ENCODE results near the gene ING5. TPM values are rescaled to one million over a fixed set of nuclear protein-coding genes. Genes with fewer than 3 reads are reported as not detected.

The ING5 gene
- total RNA-seq, 1 experiment from 2014 or later: 45.9 TPM

DNA sequence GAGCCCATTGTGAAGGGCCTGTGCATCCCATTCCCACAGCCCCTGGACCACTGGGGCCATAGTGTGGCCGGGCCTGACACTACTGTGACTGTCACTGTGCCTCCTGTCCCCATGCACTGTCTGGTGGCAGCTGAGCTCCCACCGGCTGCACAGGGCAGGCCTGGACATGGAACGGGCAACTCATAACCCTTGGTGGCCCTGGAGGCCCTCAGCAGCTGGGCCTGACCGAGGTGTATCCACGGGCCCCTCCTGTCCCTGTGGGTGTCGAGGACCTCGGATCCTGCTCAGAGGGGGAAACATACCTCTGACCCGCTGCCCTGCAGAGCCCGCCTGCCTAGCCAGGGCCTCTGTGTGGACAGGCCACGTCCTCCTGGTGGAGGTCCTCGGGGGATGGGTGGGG is 67.0 kb downstream of the ING5 start:
- DNase-seq (ENCODE audit: low read depth, low spot score) (no peak), ATAC-seq (no peak)
- H3K9me3 ChIP-seq (ENCODE audit: control insufficient read depth in 1 of 2, insufficient read depth in 1 of 2, low read depth in 1 of 2, low read length in 2 of 2): no peaks in the 10 kb centered on the region
- H3K9me2 ChIP-seq (ENCODE audit: insufficient read depth): no peaks in the 10 kb centered on the region
- BruUV-seq (replicated peaks): no TSS peak
- ChIA-PET POLR2A (no interaction called here), RAD21 (ENCODE audit: low non-redundant PET in 1 of 2, low total read pairs in 2 of 2, uncharacterized antibody in 2 of 2, unreplicated experiment in 2 of 2) (no interaction called here), CTCF (no interaction called here)
- no peak overlapping the region for H2AFZ ChIP-seq (ENCODE audit: low read depth, low read length, poor library complexity, severe bottlenecking)
- H3K9ac ChIP-seq (ENCODE audit: low read length): no peak overlapping the region
- no peaks in the 10 kb centered on the region for H3K36me3 ChIP-seq (ENCODE audit: control insufficient read depth in 1 of 2, insufficient read depth in 2 of 2, low read length in 2 of 2)
- no peaks in the 10 kb centered on the region for H4K20me1 ChIP-seq (ENCODE audit: insufficient read depth)
- H3K27me3 ChIP-seq (ENCODE audit: insufficient read depth, low read length): no peaks in the 10 kb centered on the region
- H3K4me1 ChIP-seq (ENCODE audit: control insufficient read depth in 1 of 2, insufficient read depth in 2 of 2, low read length in 2 of 2): peaks cover 0 to under 1% of the 10 kb centered on the region in 2 experiments; a peak in 3 of 4 replicates
- TF ChIP-seq EGR1 (IDR thresholded peaks at IDR 0.05; ENCODE audit: low read depth) (no peak), POLR2AphosphoS5 (IDR thresholded peaks at IDR 0.05; ENCODE audit: low read depth, low read length) (no peak), POLR2A (IDR thresholded peaks at IDR 0.05; ENCODE audit: borderline replicate concordance, extremely low read depth, insufficient read depth, insufficient read length) (no peak), ZNF274 (IDR thresholded peaks at IDR 0.05; ENCODE audit: low read depth, low read length) (no peak), ELF1 (IDR thresholded peaks at IDR 0.05; ENCODE audit: borderline replicate concordance, low read depth) (no peak)
- TF ChIP-seq, protein P1, sequence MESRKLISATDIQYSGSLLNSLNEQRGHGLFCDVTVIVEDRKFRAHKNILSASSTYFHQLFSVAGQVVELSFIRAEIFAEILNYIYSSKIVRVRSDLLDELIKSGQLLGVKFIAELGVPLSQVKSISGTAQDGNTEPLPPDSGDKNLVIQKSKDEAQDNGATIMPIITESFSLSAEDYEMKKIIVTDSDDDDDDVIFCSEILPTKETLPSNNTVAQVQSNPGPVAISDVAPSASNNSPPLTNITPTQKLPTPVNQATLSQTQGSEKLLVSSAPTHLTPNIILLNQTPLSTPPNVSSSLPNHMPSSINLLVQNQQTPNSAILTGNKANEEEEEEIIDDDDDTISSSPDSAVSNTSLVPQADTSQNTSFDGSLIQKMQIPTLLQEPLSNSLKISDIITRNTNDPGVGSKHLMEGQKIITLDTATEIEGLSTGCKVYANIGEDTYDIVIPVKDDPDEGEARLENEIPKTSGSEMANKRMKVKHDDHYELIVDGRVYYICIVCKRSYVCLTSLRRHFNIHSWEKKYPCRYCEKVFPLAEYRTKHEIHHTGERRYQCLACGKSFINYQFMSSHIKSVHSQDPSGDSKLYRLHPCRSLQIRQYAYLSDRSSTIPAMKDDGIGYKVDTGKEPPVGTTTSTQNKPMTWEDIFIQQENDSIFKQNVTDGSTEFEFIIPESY (IDR thresholded peaks at IDR 0.05; ENCODE audit: extremely low read depth, insufficient replicate concordance, low read length): no peak
- TF ChIP-seq, protein P2, sequence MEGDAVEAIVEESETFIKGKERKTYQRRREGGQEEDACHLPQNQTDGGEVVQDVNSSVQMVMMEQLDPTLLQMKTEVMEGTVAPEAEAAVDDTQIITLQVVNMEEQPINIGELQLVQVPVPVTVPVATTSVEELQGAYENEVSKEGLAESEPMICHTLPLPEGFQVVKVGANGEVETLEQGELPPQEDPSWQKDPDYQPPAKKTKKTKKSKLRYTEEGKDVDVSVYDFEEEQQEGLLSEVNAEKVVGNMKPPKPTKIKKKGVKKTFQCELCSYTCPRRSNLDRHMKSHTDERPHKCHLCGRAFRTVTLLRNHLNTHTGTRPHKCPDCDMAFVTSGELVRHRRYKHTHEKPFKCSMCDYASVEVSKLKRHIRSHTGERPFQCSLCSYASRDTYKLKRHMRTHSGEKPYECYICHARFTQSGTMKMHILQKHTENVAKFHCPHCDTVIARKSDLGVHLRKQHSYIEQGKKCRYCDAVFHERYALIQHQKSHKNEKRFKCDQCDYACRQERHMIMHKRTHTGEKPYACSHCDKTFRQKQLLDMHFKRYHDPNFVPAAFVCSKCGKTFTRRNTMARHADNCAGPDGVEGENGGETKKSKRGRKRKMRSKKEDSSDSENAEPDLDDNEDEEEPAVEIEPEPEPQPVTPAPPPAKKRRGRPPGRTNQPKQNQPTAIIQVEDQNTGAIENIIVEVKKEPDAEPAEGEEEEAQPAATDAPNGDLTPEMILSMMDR (IDR thresholded peaks at IDR 0.05 in 2 of 3, conservative IDR thresholded peaks at IDR 0.05 in 1 of 3; ENCODE audit: borderline replicate concordance in 1 of 3, insufficient read depth in 1 of 3, low read depth in 2 of 3, low read length in 2 of 3): no peak
- TF ChIP-seq, protein P3, sequence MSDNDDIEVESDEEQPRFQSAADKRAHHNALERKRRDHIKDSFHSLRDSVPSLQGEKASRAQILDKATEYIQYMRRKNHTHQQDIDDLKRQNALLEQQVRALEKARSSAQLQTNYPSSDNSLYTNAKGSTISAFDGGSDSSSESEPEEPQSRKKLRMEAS (IDR thresholded peaks at IDR 0.05): no peak
- TF ChIP-seq, protein P4, sequence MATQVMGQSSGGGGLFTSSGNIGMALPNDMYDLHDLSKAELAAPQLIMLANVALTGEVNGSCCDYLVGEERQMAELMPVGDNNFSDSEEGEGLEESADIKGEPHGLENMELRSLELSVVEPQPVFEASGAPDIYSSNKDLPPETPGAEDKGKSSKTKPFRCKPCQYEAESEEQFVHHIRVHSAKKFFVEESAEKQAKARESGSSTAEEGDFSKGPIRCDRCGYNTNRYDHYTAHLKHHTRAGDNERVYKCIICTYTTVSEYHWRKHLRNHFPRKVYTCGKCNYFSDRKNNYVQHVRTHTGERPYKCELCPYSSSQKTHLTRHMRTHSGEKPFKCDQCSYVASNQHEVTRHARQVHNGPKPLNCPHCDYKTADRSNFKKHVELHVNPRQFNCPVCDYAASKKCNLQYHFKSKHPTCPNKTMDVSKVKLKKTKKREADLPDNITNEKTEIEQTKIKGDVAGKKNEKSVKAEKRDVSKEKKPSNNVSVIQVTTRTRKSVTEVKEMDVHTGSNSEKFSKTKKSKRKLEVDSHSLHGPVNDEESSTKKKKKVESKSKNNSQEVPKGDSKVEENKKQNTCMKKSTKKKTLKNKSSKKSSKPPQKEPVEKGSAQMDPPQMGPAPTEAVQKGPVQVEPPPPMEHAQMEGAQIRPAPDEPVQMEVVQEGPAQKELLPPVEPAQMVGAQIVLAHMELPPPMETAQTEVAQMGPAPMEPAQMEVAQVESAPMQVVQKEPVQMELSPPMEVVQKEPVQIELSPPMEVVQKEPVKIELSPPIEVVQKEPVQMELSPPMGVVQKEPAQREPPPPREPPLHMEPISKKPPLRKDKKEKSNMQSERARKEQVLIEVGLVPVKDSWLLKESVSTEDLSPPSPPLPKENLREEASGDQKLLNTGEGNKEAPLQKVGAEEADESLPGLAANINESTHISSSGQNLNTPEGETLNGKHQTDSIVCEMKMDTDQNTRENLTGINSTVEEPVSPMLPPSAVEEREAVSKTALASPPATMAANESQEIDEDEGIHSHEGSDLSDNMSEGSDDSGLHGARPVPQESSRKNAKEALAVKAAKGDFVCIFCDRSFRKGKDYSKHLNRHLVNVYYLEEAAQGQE (IDR thresholded peaks at IDR 0.05; ENCODE audit: low read depth): no peak
- no peak overlapping the region for H3K4me2 ChIP-seq (ENCODE audit: low read length)
- H3K4me3 ChIP-seq (replicated peaks in 1 of 2; ENCODE audit: low read depth in 1 of 2, low read length in 2 of 2): no peak overlapping the region
- no peaks in the 10 kb centered on the region for H3K79me2 ChIP-seq (ENCODE audit: insufficient read depth, low read length)
- no peak overlapping the region for H3K27ac ChIP-seq (ENCODE audit: low read depth, low read length)
- intact Hi-C loops (cut with micrococcal nuclease): no loop called here
